Smooth muscle cell (in vitro differentiated cells): ENCODE results near the gene WNK2. TPM values are rescaled to one million over a fixed set of nuclear protein-coding genes. Genes with fewer than 3 reads are reported as not detected.

Experiments
- DNase-seq: peaks from one replicate; lab custom pipeline; 2025; ENCODE audit not compliant: unreplicated experiment; lab: John Stamatoyannopoulos, UW
- H2AFZ ChIP-seq: fragments of 200-600 bp; sonication (generic); 2 replicates; pipeline ENCODE4 v1.6.0; 2016; ENCODE audit warnings: antibody characterized with exemption, low read depth, mild to moderate bottlenecking
- H3F3A ChIP-seq: fragments of 200-600 bp; sonication (generic); 2 replicates; pipeline ENCODE4 v1.6.0; 2017; ENCODE audit warnings: antibody characterized with exemption, low read depth
- H3K27ac ChIP-seq: fragments of 200-600 bp; sonication (generic); 2 replicates; pipeline ENCODE4 v1.5.1; 2016; ENCODE audit warnings: low read depth, mild to moderate bottlenecking
- H3K27me3 ChIP-seq: fragments of 200-600 bp; sonication (generic); 2 replicates; pipeline ENCODE4 v1.6.1; 2016; ENCODE audit warnings: low read depth, mild to moderate bottlenecking
- H3K36me3 ChIP-seq: fragments of 200-600 bp; sonication (generic); 2 replicates; pipeline ENCODE4 v1.5.1; 2016; ENCODE audit warnings: low read depth
- H3K4me1 ChIP-seq: fragments of 200-600 bp; sonication (generic); 2 replicates; pipeline ENCODE4 v1.5.1; 2016; ENCODE audit warnings: low read depth
- H3K4me2 ChIP-seq: fragments of 200-600 bp; sonication (generic); 2 replicates; pipeline ENCODE4 v1.6.0; 2016; ENCODE audit warnings: mild to moderate bottlenecking
- H3K4me3 ChIP-seq: fragments of 200-600 bp; sonication (generic); 2 replicates; pipeline ENCODE4 v1.5.1; 2016; ENCODE audit warnings: mild to moderate bottlenecking
- H3K79me2 ChIP-seq: fragments of 200-600 bp; sonication (generic); 2 replicates; pipeline ENCODE4 v1.6.0; 2016; ENCODE audit warnings: low read depth, mild to moderate bottlenecking
- H3K9ac ChIP-seq: fragments of 200-600 bp; sonication (generic); 2 replicates; pipeline ENCODE4 v1.6.0; 2016; ENCODE audit warnings: low read depth
- H3K9me3 ChIP-seq: fragments of 200-600 bp; sonication (generic); replicated peaks from 2 replicates; pipeline ENCODE4 v1.5.1; 2016; ENCODE audit warnings: low read depth
- H4K20me1 ChIP-seq: fragments of 200-600 bp; sonication (generic); 2 replicates; pipeline ENCODE4 v1.6.0; 2016; ENCODE audit warnings: low read depth
- WGBS: methylation state at CpG from one replicate; pipeline ENCODE4 v1.1.7; 2016; ENCODE audit warnings: low lambda C conversion rate; 5-methylcytosine and 5-hydroxymethylcytosine counted together
- polyA plus RNA-seq: library from polyadenylated mRNA; unstranded; fragments of >200 nt; fragmentation: Nextera tagmentation; extraction: Ambion mirVana; gene quantifications from 2 replicates; pipeline ENCODE4 v1.2.1, GENCODE V29; 2016
- total RNA-seq: library from RNA; depleted of rRNA; stranded (reverse); fragments of >200 nt; gene quantifications from 2 replicates; pipeline ENCODE4 v1.2.3, GENCODE V29; 2014
- TF ChIP-seq, protein P1 (sequence below): fragments of 200-600 bp; sonication (generic); IDR thresholded peaks from 2 replicates; pipeline ENCODE4 v1.5.1; 2017; ENCODE audit warnings: borderline replicate concordance, mild to moderate bottlenecking, antibody characterized with exemption; ENCODE audit not compliant: insufficient read depth, poor library complexity, severe bottlenecking

The WNK2 gene
- total and polyA plus RNA-seq, 2 experiments from 2014 or later: 0.27 to 0.31 TPM

DNA sequence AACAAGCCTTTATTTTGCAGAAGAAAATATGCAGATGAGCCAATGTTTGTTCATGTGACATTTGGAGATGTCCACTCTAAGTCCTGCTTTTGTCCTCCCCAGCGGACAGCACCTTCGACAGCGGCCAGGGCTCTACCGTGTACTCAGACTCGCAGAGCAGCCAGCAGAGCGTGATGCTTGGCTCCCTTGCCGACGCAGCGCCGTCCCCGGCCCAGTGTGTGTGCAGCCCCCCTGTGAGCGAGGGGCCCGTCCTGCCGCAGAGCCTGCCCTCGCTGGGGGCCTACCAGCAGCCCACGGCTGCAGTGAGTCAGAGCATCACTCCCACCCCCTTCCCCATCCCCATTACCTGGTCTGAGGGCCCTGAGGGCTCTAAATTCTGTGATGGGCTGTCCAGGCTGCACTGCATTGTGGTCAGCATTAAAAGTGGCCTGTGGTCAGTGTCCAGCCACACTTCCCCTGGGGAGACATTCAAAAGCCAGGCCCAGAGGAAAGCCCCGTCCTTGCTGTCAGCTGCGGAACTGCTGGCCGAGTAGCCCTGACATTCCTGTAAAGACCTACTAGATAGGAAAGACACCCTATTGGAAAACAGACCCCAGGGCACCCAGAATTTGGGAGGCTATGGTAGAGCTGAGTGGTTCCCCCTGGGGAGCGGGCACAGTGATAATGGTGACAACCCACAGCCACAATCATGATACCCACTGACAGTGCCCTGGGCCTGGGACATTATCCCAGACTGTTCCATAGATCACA, 69.0 kb downstream of the WNK2 start:
- DNase-seq: no peak
- TF ChIP-seq, protein P1, sequence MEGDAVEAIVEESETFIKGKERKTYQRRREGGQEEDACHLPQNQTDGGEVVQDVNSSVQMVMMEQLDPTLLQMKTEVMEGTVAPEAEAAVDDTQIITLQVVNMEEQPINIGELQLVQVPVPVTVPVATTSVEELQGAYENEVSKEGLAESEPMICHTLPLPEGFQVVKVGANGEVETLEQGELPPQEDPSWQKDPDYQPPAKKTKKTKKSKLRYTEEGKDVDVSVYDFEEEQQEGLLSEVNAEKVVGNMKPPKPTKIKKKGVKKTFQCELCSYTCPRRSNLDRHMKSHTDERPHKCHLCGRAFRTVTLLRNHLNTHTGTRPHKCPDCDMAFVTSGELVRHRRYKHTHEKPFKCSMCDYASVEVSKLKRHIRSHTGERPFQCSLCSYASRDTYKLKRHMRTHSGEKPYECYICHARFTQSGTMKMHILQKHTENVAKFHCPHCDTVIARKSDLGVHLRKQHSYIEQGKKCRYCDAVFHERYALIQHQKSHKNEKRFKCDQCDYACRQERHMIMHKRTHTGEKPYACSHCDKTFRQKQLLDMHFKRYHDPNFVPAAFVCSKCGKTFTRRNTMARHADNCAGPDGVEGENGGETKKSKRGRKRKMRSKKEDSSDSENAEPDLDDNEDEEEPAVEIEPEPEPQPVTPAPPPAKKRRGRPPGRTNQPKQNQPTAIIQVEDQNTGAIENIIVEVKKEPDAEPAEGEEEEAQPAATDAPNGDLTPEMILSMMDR: no peak
- no peaks in the 10 kb centered on the region for H3K4me1 ChIP-seq
- no peaks in the 10 kb centered on the region for H3K27me3 ChIP-seq
- no peaks in the 10 kb centered on the region for H3F3A ChIP-seq
- no peaks in the 10 kb centered on the region for H3K36me3 ChIP-seq
- H3K4me3 ChIP-seq: no peak overlapping the region
- no peaks in the 10 kb centered on the region for H3K9me3 ChIP-seq
- 89% methylated on average over 20 of the region's 20 CpGs for WGBS
- H3K4me2 ChIP-seq: no peak overlapping the region
- H2AFZ ChIP-seq: no peak overlapping the region
- no peak overlapping the region for H3K27ac ChIP-seq
- H3K79me2 ChIP-seq: no peaks in the 10 kb centered on the region
- H4K20me1 ChIP-seq: no peaks in the 10 kb centered on the region
- no peak overlapping the region for H3K9ac ChIP-seq

DNA sequence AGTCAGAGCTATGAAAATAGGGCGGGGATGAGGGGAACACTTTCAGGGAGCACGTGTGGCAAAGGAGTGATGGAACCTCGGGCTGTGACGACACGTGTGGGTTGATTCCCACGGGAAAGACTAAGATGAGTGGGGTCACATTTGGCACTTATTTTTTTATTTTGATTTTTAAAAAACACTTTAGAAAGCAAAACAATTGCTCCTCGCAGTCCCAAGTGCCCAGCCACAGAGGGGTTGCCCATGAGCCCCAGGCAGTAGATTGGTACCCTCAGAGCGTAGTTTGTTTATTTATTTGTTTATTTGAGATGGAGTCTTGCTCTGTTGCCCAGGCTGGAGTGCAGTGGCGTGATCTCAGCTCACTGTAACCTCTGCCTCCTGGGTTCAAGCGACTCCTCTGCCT, 69.7 kb downstream of the WNK2 start:
- no peaks in the 10 kb centered on the region for H3K27me3 ChIP-seq
- no peak overlapping the region for H3K4me3 ChIP-seq
- H3K4me2 ChIP-seq: no peak overlapping the region
- no peak for DNase-seq
- H3K4me1 ChIP-seq: no peaks in the 10 kb centered on the region
- H3K9ac ChIP-seq: no peak overlapping the region
- TF ChIP-seq, protein P1: no peak
- H3K9me3 ChIP-seq: no peaks in the 10 kb centered on the region
- 91% methylated on average over 10 of the region's 10 CpGs for WGBS
- no peak overlapping the region for H3K27ac ChIP-seq
- H3K36me3 ChIP-seq: no peaks in the 10 kb centered on the region
- no peaks in the 10 kb centered on the region for H4K20me1 ChIP-seq
- H3F3A ChIP-seq: no peaks in the 10 kb centered on the region
- no peaks in the 10 kb centered on the region for H3K79me2 ChIP-seq
- no peak overlapping the region for H2AFZ ChIP-seq

DNA sequence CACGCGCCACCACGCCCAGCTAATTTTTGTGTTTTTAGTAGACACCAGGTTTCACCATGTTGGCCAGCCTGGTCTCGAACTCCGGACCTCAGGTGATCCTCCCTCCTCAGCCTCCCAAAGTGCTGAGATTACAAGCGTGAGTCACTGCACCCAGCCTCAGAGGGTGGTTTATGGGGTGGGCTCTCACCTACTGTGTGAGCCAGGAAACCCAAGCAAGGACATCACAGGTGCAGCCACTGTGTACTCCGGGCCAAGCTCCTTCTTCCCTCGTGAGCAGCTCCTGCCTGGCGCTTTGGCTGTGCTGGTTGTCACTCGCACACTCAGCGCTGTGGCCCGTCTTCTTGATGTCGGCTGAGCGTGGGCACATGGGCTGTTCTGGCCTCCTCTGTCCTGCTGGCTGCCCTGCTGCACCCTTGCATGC, 70.1 kb downstream of the WNK2 start:
- H3K79me2 ChIP-seq: no peaks in the 10 kb centered on the region
- no peaks in the 10 kb centered on the region for H3K36me3 ChIP-seq
- no peaks in the 10 kb centered on the region for H3K4me1 ChIP-seq
- H3K27ac ChIP-seq: no peak overlapping the region
- H3F3A ChIP-seq: no peaks in the 10 kb centered on the region
- H2AFZ ChIP-seq: no peak overlapping the region
- no peaks in the 10 kb centered on the region for H3K27me3 ChIP-seq
- TF ChIP-seq, protein P1: no peak
- H4K20me1 ChIP-seq: no peaks in the 10 kb centered on the region
- 97% methylated on average over 14 of the region's 14 CpGs for WGBS
- H3K4me2 ChIP-seq: no peak overlapping the region
- no peak overlapping the region for H3K4me3 ChIP-seq
- no peak overlapping the region for H3K9ac ChIP-seq
- DNase-seq: no peak
- no peaks in the 10 kb centered on the region for H3K9me3 ChIP-seq
